Measurements from ENCODE around the gene NRP2.

DNA sequence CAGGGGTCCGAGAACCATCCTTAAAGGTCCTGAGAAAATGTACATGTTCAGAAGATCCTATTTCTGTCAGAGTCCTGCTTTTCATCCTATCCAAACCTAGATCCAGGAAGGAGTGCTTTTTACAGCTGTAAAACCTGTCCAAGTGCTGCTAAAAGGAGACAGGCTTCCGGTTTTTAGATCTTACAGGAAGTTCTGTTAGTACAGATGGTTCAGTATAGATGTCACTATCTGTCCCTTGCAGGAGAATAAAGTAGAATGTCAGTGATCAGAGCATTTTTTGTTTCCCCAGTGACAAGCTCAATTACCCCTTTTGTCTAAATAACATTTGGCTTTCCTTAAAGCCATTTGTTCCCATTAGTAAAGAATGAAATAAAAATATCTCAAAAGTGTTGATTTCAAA is 98.3 kb downstream of the NRP2 start:
- TF ChIP-seq POLR2A (IDR thresholded peaks at IDR 0.05) = no peak
- no peak for TF ChIP-seq POLR2AphosphoS5 (IDR thresholded peaks at IDR 0.05)
